KMS-11 (cell line): ENCODE data around the gene WNT6.

Experiments used
- H2AFZ ChIP-seq: fragments of 200-600 bp; sonication (generic); 2 replicates; pipeline ENCODE4 v1.6.1; 2016; ENCODE audit warnings: antibody characterized with exemption, mixed run types, low read depth
- H3K27ac ChIP-seq: fragments of 200-600 bp; sonication (generic); 2 replicates; pipeline ENCODE4 v1.6.1; 2016; ENCODE audit warnings: mild to moderate bottlenecking, mixed run types
- H3K27me3 ChIP-seq: fragments of 200-600 bp; sonication (generic); 2 replicates; pipeline ENCODE4 v1.6.1; 2017; ENCODE audit warnings: mild to moderate bottlenecking, low read depth, mixed run types, moderate library complexity; ENCODE audit not compliant: insufficient read depth
- H3K36me3 ChIP-seq: fragments of 200-600 bp; sonication (generic); 2 replicates; pipeline ENCODE4 v1.6.1; 2017; ENCODE audit warnings: mild to moderate bottlenecking, mixed run types; ENCODE audit not compliant: insufficient read depth
- H3K4me1 ChIP-seq: fragments of 200-600 bp; sonication (generic); 2 replicates; pipeline ENCODE4 v1.6.1; 2016; ENCODE audit warnings: mild to moderate bottlenecking, low read depth, mixed run types; ENCODE audit not compliant: poor library complexity, severe bottlenecking
- H3K4me2 ChIP-seq: fragments of 200-600 bp; sonication (generic); 2 replicates; pipeline ENCODE4 v1.7.0; 2016; ENCODE audit warnings: mild to moderate bottlenecking, mixed run types
- H3K4me3 ChIP-seq: fragments of 200-600 bp; sonication (generic); IDR thresholded peaks from 2 replicates; pipeline ENCODE4 v1.6.1; 2017; ENCODE audit warnings: low read depth, low read length, mixed read lengths; ENCODE audit not compliant: insufficient read depth
- H3K79me2 ChIP-seq: fragments of 200-600 bp; sonication (generic); 2 replicates; pipeline ENCODE4 v1.6.1; 2016; ENCODE audit warnings: low read depth, mixed run types; ENCODE audit not compliant: insufficient read depth
- H3K9ac ChIP-seq: fragments of 200-600 bp; sonication (generic); 2 replicates; pipeline ENCODE4 v1.6.1; 2016; ENCODE audit warnings: mild to moderate bottlenecking, mixed run types
- H4K20me1 ChIP-seq: fragments of 200-600 bp; sonication (generic); 2 replicates; pipeline ENCODE4 v1.6.1; 2016; ENCODE audit warnings: mild to moderate bottlenecking, mixed run types; ENCODE audit not compliant: insufficient read depth
- TF ChIP-seq, protein P1 (sequence below): fragments of 200-600 bp; sonication (generic); conservative IDR thresholded peaks from 2 replicates; pipeline ENCODE4 v1.6.1; 2017; ENCODE audit warnings: low read depth, mild to moderate bottlenecking, antibody characterized with exemption, low read length, moderate library complexity, mixed read lengths

WNT6 gene

DNA sequence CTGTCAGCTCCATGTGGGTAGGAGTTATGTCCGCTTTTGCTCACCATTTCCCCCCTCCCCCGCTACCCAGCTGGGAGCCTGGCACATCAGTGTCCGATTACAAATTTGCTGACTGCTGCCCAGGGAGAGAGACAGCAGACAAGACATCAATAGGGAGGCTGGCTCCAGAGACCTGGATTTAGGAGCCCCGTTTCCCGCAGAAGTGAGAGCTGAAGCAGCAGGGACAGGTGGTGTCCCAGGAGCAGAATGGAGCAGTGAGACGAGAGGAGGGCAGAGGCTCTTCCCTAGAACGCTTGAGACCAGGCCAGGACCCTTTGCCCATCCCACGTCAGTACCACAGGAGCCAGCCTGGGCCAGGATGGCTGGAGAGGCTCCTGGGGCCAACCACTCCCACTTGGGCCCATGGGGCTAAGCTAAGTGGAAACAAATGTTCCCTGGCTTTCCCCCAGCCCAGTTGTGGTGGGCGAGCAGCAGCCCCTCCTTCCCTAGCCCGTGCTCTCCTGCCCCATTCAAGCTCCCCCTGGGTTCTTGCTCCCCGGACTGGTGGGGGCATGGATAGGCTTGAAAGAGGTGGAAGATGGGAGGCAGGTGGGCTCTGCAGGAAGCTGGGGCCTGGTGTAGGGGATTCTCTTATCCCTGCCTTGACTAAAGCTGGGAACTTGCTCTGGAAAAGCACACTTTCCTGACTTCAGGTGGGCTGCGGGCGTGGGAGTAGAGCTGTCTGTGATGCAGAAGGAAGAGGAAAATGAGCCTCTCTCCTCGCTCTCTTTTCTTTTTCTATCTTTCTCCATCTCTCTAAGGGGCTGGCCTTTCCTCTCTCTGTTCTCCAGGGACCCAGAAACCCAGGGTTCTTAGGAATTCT is 4.1 kb upstream of the WNT6 start:
- TF ChIP-seq, protein P1, sequence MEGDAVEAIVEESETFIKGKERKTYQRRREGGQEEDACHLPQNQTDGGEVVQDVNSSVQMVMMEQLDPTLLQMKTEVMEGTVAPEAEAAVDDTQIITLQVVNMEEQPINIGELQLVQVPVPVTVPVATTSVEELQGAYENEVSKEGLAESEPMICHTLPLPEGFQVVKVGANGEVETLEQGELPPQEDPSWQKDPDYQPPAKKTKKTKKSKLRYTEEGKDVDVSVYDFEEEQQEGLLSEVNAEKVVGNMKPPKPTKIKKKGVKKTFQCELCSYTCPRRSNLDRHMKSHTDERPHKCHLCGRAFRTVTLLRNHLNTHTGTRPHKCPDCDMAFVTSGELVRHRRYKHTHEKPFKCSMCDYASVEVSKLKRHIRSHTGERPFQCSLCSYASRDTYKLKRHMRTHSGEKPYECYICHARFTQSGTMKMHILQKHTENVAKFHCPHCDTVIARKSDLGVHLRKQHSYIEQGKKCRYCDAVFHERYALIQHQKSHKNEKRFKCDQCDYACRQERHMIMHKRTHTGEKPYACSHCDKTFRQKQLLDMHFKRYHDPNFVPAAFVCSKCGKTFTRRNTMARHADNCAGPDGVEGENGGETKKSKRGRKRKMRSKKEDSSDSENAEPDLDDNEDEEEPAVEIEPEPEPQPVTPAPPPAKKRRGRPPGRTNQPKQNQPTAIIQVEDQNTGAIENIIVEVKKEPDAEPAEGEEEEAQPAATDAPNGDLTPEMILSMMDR, result no peak
- Histone ChIP-seq H3K27me3 (peaks cover 41% of the 10 kb centered on the region), H3K4me1 (peaks cover 8% of the 10 kb centered on the region)

DNA sequence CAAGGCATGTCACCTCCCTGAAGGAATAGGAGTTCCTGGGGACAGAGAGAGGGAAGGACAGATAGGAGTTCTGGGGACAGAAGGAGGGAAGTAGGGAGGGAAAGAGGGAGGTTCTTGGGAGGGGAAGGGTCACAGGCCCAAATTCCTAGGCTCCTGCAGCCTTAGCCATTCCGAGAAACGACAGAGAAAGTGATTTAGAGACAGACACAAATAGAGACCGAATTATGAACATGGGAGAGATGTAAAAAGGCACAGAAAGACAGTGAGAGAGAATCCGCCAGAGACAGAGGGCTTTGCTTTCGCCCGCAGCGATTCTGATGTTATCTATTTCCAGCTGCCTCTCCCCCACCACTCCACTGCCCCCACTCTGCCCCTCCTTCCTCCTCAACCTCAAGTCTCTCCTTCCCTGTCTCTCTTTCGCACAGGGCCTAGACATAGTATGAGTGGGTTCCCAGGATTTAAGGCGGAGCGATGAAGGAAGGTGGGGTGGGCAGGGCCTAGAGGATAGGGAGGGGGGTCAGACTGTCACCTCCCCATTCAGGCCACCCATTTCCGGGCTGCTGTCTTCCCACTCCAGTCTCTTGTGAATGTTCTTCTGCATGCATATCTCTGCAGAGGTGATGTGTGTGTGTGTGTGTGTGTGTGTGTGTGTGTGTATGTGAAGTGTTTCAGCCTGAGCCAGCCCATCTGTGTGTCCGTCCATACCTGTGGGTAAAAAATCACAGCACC is 3.3 kb upstream of the WNT6 start:
- Histone ChIP-seq H3K4me1 (peaks cover 8% of the 10 kb centered on the region), H3K4me3 (no peak overlapping the region), H4K20me1 (no peaks in the 10 kb centered on the region), H2AFZ (no peak overlapping the region), H3K27ac (no peak overlapping the region), H3K36me3 (no peaks in the 10 kb centered on the region), H3K79me2 (no peaks in the 10 kb centered on the region), H3K4me2 (no peak overlapping the region), H3K9ac (no peak overlapping the region), H3K27me3 (peaks cover 48% of the 10 kb centered on the region)
- TF ChIP-seq, protein P1, result no peak

More for the DNA sequence above, 4.1 kb upstream of the WNT6 start:
- H3K4me2 ChIP-seq, result no peak overlapping the region
- H4K20me1 ChIP-seq, result no peaks in the 10 kb centered on the region
- H3K36me3 ChIP-seq, result no peaks in the 10 kb centered on the region
- H3K27ac ChIP-seq, result no peak overlapping the region
- H3K9ac ChIP-seq, result no peak overlapping the region
- H3K79me2 ChIP-seq, result no peaks in the 10 kb centered on the region
- no peak overlapping the region for H3K4me3 ChIP-seq
- H2AFZ ChIP-seq, result no peak overlapping the region

DNA sequence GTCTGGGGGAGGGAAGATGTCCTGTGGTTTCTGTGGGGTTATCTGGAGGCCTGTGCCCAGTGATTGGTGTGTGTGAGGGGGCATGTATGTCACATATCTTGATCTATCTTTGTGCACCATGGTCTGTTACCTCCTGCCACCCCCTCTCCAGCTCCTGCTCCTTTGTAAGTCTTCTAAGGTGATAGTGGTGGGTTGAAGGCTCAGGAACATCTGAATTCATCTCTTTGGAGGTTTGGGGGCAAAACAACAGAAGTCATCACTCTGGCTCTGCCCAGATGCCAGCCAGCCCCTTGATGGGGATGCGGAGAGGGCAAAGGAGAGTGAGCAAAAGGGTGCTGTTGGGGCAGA is 2.7 kb upstream of the WNT6 start:
- Histone ChIP-seq H3K27ac (no peak overlapping the region), H3K4me2 (no peak overlapping the region), H2AFZ (no peak overlapping the region), H3K36me3 (no peaks in the 10 kb centered on the region), H3K9ac (no peak overlapping the region), H4K20me1 (no peaks in the 10 kb centered on the region), H3K4me1 (peaks cover 8% of the 10 kb centered on the region), H3K27me3 (peaks cover 53% of the 10 kb centered on the region), H3K79me2 (no peaks in the 10 kb centered on the region), H3K4me3 (no peak overlapping the region)
- TF ChIP-seq, protein P1, result no peak

DNA sequence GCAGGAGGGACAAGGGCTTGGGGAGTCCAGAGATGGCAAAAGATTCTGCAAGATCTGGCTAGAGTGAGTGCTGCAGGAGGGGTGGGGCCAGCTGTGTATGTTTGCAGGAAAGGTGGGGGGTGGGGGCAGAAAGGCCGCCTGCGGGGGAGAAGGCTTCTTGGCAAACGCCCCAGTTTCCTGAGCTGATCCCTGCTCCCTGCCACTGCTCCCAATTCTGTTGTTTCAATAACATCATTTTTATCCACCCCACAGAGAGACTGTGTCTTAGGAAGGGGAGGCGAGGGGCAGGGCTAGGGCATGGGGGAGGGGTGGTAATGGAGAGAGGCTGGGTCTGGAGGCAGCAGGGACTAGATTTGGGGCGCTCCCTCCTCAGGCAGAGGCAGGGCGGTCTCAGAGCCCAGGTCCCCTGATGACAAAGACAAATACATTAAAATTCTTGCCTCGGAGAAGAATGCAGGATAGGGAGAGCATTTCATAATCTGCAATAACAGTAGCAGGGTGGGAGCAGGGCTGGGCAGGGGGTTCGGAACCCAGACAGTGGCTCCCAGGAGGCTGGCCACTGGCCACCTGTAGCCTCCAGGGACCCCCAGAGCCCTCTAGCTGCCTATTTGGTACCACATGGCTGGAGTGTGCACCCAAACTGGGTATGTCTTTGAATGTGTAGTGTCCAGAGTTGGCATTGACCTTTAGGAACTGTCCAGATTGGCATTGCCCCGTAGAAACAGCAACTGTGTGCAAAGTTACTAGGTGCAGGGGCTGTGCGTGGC is 2.1 kb upstream of the WNT6 start:
- Histone ChIP-seq H3K4me2 (no peak overlapping the region), H4K20me1 (no peaks in the 10 kb centered on the region), H3K79me2 (no peaks in the 10 kb centered on the region), H3K4me3 (no peak overlapping the region), H3K9ac (no peak overlapping the region), H3K36me3 (no peaks in the 10 kb centered on the region), H3K27ac (no peak overlapping the region), H2AFZ (no peak overlapping the region), H3K27me3 (peaks cover 53% of the 10 kb centered on the region), H3K4me1 (peaks cover 5% of the 10 kb centered on the region)
- TF ChIP-seq, protein P1, result no peak
